SU-DHL-6 (cell line): Measurements from ENCODE around the gene LRRC4.

Source experiments
- EZH2phosphoT487 ChIP-seq: fragments of 200-600 bp; sonication (generic), shearing (Covaris generic); conservative IDR thresholded peaks from 2 replicates; pipeline ENCODE4 v1.6.1; 2018; ENCODE audit warnings: mild to moderate bottlenecking, antibody characterized with exemption, low read length, moderate library complexity, mixed read lengths
- TF ChIP-seq, protein P1 (sequence below): fragments of 200-600 bp; sonication (generic); IDR thresholded peaks from one replicate; pipeline ENCODE4 v1.5.1; 2017; ENCODE audit warnings: antibody characterized with exemption, mild to moderate bottlenecking, low read length, moderate library complexity; ENCODE audit not compliant: insufficient read depth, poor library complexity, severe bottlenecking

DNA sequence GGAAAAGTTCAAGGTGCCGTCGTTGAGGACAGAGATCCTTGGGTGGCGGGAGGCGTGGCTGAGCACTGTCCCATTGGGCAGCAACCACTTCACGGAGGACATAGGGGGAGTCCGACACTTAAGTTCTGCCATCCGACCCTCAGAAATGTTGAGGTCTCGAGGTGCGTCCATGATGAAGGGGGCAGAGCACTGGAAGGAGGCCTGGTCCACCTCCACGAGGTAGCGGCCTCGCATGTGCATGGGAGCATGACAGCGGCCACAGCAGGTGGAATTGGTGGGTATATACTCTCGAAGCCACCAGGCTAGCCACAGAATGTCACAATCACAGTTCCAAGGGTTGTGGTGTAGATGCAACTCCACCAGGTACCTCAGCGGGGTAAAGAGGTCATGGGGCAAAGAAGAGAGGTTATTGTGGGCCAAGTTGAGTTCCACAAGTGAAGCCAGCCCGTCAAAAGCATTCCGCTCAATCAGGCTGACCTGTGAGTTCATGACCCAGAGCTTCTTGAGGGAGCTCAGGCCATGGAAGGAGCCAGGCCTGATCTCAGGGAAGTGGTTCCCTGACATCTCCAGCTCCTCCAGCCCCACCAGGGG is 1.7 kb downstream of the LRRC4 start:
- TF ChIP-seq, protein P1, sequence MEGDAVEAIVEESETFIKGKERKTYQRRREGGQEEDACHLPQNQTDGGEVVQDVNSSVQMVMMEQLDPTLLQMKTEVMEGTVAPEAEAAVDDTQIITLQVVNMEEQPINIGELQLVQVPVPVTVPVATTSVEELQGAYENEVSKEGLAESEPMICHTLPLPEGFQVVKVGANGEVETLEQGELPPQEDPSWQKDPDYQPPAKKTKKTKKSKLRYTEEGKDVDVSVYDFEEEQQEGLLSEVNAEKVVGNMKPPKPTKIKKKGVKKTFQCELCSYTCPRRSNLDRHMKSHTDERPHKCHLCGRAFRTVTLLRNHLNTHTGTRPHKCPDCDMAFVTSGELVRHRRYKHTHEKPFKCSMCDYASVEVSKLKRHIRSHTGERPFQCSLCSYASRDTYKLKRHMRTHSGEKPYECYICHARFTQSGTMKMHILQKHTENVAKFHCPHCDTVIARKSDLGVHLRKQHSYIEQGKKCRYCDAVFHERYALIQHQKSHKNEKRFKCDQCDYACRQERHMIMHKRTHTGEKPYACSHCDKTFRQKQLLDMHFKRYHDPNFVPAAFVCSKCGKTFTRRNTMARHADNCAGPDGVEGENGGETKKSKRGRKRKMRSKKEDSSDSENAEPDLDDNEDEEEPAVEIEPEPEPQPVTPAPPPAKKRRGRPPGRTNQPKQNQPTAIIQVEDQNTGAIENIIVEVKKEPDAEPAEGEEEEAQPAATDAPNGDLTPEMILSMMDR = no peak
- TF ChIP-seq EZH2phosphoT487 = no peak
